GM21390 (cell line): ENCODE data around the gene GSTM5.
"Not testable (repeated sequence)": the region's sequence is repeated elsewhere in the genome, so short reads cannot be mapped to it uniquely, and the experiment has no call there.

Source experiments
- ATAC-seq: cut with Tn5 transposase; IDR thresholded peaks from one replicate; pipeline ENCODE4 v1.9.1; 2021; ENCODE audit not compliant: unreplicated experiment

Gene GSTM5

GRCh38 chr1:109726728-109727373 lies 14.8 kb downstream of the GSTM5 start:
- no peak for ATAC-seq

GRCh38 chr1:109728870-109729269 lies 16.8 kb downstream of the GSTM5 start:
- ATAC-seq, result no peak

GRCh38 chr1:109730666-109731065 lies 18.6 kb downstream of the GSTM5 start:
- ATAC-seq, result no peak

- ATAC-seq, result no peak
Measured at GRCh38 chr1:109732390-109732881, 20.4 kb downstream of the GSTM5 start.

- no peak for ATAC-seq
Measured at GRCh38 chr1:109733236-109733870, 21.3 kb downstream of the GSTM5 start.

- peak; percentile 94 for ATAC-seq
Measured at GRCh38 chr1:109739738-109740614, 27.9 kb downstream of the GSTM5 start.

- ATAC-seq, result no peak
Measured at GRCh38 chr1:109740615-109741373, 28.7 kb downstream of the GSTM5 start, which contains the start of gene GSTM3. Gene GSTM3 (minus strand): TSS chr1:109741038. CDS start chr1:109740287, 751 bp downstream.

GRCh38 chr1:109748311-109748710 lies 36.3 kb downstream of the GSTM5 start:
- not testable (repeated sequence) for ATAC-seq

- ATAC-seq, result no peak
Measured at GRCh38 chr1:109749221-109749620, 37.2 kb downstream of the GSTM5 start.

- no peak for ATAC-seq
Measured at GRCh38 chr1:109750241-109750882, 38.3 kb downstream of the GSTM5 start.

GRCh38 chr1:109750920-109751319 lies 38.9 kb downstream of the GSTM5 start:
- ATAC-seq, result no peak

- ATAC-seq, result no peak
Measured at GRCh38 chr1:109751531-109752260, 39.6 kb downstream of the GSTM5 start.

- no peak for ATAC-seq
Measured at GRCh38 chr1:109754738-109755137, 42.7 kb downstream of the GSTM5 start.

GRCh38 chr1:109756325-109756724 lies 44.3 kb downstream of the GSTM5 start:
- not testable (repeated sequence) for ATAC-seq

- no peak for ATAC-seq
Measured at GRCh38 chr1:109756848-109757521, 44.9 kb downstream of the GSTM5 start.

- ATAC-seq, result no peak
Measured at GRCh38 chr1:109757936-109758786, 46.1 kb downstream of the GSTM5 start.

- no peak for ATAC-seq
Measured at GRCh38 chr1:109759513-109760334, 47.7 kb downstream of the GSTM5 start.
